ENCODE data around the gene CFAP300. TPM values are rescaled to one million over a fixed set of nuclear protein-coding genes. Genes with fewer than 3 reads are reported as not detected.

CFAP300 gene
- total RNA-seq, 1 donor from 2014 or later: 4.9 TPM

- no peak for TF ChIP-seq CTCF (IDR thresholded peaks at IDR 0.05)
- peak overlapping the region; percentile 85 for H3K4me3 Mint-ChIP-seq (ENCODE audit: unreplicated experiment)
- no peaks in the 10 kb centered on the region for H3K9me3 Mint-ChIP-seq (ENCODE audit: unreplicated experiment)
- peaks cover 9% of the 10 kb centered on the region for H3K4me1 Mint-ChIP-seq (ENCODE audit: unreplicated experiment)
- no peak for DNase-seq (ENCODE audit: extremely low spot score, unreplicated experiment)
- peak overlapping the region; percentile 95 for H3K27ac Mint-ChIP-seq (ENCODE audit: unreplicated experiment)
- no peaks in the 10 kb centered on the region for H3K27me3 Mint-ChIP-seq (ENCODE audit: unreplicated experiment)
- no peaks in the 10 kb centered on the region for H3K36me3 Mint-ChIP-seq (ENCODE audit: unreplicated experiment)
Observed at GRCh38 chr11:102046841-102047240, 396 bp upstream of the CFAP300 start.

GRCh38 chr11:102050927-102051575 is 3.8 kb downstream of the CFAP300 start:
- no peak for TF ChIP-seq CTCF (IDR thresholded peaks at IDR 0.05)
- Mint-ChIP-seq H3K9me3 (ENCODE audit: unreplicated experiment) (no peaks in the 10 kb centered on the region), H3K36me3 (ENCODE audit: unreplicated experiment) (no peaks in the 10 kb centered on the region), H3K27ac (ENCODE audit: unreplicated experiment) (no peak overlapping the region), H3K27me3 (ENCODE audit: unreplicated experiment) (no peaks in the 10 kb centered on the region), H3K4me1 (ENCODE audit: unreplicated experiment) (peaks cover 9% of the 10 kb centered on the region), H3K4me3 (ENCODE audit: unreplicated experiment) (no peak overlapping the region)
- DNase-seq (ENCODE audit: extremely low spot score, unreplicated experiment): no peak

- Mint-ChIP-seq H3K27ac (ENCODE audit: unreplicated experiment) (no peak overlapping the region), H3K9me3 (ENCODE audit: unreplicated experiment) (no peaks in the 10 kb centered on the region), H3K4me1 (ENCODE audit: unreplicated experiment) (no peaks in the 10 kb centered on the region), H3K36me3 (ENCODE audit: unreplicated experiment) (peaks cover 4% of the 10 kb centered on the region), H3K4me3 (ENCODE audit: unreplicated experiment) (no peak overlapping the region), H3K27me3 (ENCODE audit: unreplicated experiment) (no peaks in the 10 kb centered on the region)
- no peak for DNase-seq (ENCODE audit: extremely low spot score, unreplicated experiment)
- peak; percentile 30 for TF ChIP-seq CTCF (IDR thresholded peaks at IDR 0.05)
Observed at GRCh38 chr11:102061276-102061675, 14.0 kb downstream of the CFAP300 start.

- H3K4me3 Mint-ChIP-seq (ENCODE audit: unreplicated experiment): no peak overlapping the region
- DNase-seq (ENCODE audit: extremely low spot score, unreplicated experiment): no peak
- TF ChIP-seq CTCF (IDR thresholded peaks at IDR 0.05): no peak
- H3K27ac Mint-ChIP-seq (ENCODE audit: unreplicated experiment): no peak overlapping the region
- no peaks in the 10 kb centered on the region for H3K27me3 Mint-ChIP-seq (ENCODE audit: unreplicated experiment)
- no peaks in the 10 kb centered on the region for H3K9me3 Mint-ChIP-seq (ENCODE audit: unreplicated experiment)
- H3K36me3 Mint-ChIP-seq (ENCODE audit: unreplicated experiment): peaks cover 4% of the 10 kb centered on the region
- H3K4me1 Mint-ChIP-seq (ENCODE audit: unreplicated experiment): no peaks in the 10 kb centered on the region
Observed at GRCh38 chr11:102062106-102062505, 14.9 kb downstream of the CFAP300 start.

- no peak for TF ChIP-seq CTCF (IDR thresholded peaks at IDR 0.05)
- H3K4me3 Mint-ChIP-seq (ENCODE audit: unreplicated experiment): no peak overlapping the region
- no peaks in the 10 kb centered on the region for H3K4me1 Mint-ChIP-seq (ENCODE audit: unreplicated experiment)
Observed at GRCh38 chr11:102064316-102064715, 17.1 kb downstream of the CFAP300 start.

More at GRCh38 chr11:102064316-102064715, 17.1 kb downstream of the CFAP300 start:
- Mint-ChIP-seq H3K36me3 (ENCODE audit: unreplicated experiment) (peaks cover 4% of the 10 kb centered on the region), H3K27ac (ENCODE audit: unreplicated experiment) (no peak overlapping the region), H3K9me3 (ENCODE audit: unreplicated experiment) (no peaks in the 10 kb centered on the region), H3K27me3 (ENCODE audit: unreplicated experiment) (no peaks in the 10 kb centered on the region)
- no peak for DNase-seq (ENCODE audit: extremely low spot score, unreplicated experiment)

Data from osteocyte (in vitro differentiated cells).